Measurements from ENCODE around the gene GPR62. TPM values are rescaled to one million over a fixed set of nuclear protein-coding genes. Genes with fewer than 3 reads are reported as not detected.
"Not testable (repeated sequence)": the region's sequence is repeated elsewhere in the genome, so short reads cannot be mapped to it uniquely, and the experiment has no call there.

The GPR62 gene
- total RNA-seq, 2 donors from 2014 or later: 0.12 to 0.82 TPM

DNA sequence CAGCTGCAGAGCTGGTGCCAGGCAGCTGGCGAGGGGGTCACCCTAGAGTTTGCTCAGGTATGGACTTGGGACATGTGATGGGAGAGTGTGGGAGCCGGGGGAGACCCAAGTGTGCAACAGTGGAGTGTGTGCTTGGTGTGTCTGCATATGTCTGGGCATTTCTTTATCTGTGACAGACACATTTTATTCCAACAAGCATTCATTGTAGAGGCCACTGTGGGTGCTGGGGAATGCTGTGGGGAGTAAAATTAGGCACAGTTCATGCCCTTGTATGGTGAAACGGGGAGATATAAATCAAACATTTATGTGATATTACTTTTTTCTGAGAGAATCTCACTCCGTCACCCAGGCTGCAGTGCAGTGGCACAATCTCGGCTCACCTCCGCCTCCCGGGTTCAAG lies 32.4 kb downstream of the GPR62 start:
- TF ChIP-seq, protein P1, sequence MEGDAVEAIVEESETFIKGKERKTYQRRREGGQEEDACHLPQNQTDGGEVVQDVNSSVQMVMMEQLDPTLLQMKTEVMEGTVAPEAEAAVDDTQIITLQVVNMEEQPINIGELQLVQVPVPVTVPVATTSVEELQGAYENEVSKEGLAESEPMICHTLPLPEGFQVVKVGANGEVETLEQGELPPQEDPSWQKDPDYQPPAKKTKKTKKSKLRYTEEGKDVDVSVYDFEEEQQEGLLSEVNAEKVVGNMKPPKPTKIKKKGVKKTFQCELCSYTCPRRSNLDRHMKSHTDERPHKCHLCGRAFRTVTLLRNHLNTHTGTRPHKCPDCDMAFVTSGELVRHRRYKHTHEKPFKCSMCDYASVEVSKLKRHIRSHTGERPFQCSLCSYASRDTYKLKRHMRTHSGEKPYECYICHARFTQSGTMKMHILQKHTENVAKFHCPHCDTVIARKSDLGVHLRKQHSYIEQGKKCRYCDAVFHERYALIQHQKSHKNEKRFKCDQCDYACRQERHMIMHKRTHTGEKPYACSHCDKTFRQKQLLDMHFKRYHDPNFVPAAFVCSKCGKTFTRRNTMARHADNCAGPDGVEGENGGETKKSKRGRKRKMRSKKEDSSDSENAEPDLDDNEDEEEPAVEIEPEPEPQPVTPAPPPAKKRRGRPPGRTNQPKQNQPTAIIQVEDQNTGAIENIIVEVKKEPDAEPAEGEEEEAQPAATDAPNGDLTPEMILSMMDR (IDR thresholded peaks at IDR 0.05): no peak
- H3K4me3 ChIP-seq: no peak overlapping the region
- no peak for DNase-seq (ENCODE audit: low spot score)
- peaks cover 14% of the 10 kb centered on the region for H3K36me3 ChIP-seq
- H3K27me3 ChIP-seq: no peaks in the 10 kb centered on the region
- H3K27ac ChIP-seq: no peak overlapping the region
- peaks cover 0 to 18% of the 10 kb centered on the region in 2 donors for H3K4me1 ChIP-seq
- H3K9me3 ChIP-seq: no peaks in the 10 kb centered on the region

DNA sequence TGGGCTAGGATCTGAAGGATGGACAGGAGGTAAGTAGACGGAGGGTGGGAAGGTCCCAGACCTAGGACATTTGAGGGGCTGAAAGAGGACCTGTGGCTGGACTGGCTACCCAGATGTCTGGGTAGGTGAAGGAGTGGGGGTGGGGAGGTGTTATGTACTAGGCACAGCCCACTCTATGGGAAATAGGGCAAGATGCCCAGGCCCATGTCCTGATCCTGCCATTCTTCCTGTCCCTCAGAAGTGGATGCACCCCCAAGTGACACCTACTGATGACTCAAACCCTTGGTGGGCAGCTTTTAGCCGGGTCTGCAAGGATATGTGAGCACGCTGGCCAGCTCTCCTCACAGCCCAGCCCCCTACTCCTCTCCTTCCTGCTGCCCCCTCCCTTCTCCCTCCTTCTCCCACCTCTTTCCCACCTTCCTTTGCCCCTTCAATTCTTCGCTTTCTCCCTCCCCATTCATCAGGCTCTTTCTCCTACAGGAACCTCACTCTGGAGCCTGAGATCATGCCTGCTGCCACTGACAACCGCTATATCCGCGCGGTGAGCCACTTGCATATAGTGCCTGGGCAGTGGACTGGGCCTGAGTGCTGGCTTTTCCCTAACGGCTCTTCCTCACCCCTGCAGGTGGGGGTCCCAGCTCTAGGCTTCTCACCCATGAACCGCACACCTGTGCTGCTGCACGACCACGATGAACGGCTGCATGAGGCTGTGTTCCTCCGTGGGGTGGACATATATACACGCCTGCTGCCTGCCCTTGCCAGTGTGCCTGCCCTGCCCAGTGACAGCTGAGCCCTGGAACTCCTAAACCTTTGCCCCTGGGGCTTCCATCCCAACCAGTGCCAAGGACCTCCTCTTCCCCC lies 33.3 kb downstream of the GPR62 start:
- Histone ChIP-seq H3K36me3 (peaks cover 21% of the 10 kb centered on the region), H3K27ac (no peak overlapping the region), H3K4me3 (no peak overlapping the region), H3K4me1 (peaks cover 0 to 12% of the 10 kb centered on the region in 2 donors), H3K27me3 (no peaks in the 10 kb centered on the region), H3K9me3 (no peaks in the 10 kb centered on the region)
- DNase-seq (ENCODE audit: low spot score): no peak
- TF ChIP-seq, protein P1 (IDR thresholded peaks at IDR 0.05): no peak

DNA sequence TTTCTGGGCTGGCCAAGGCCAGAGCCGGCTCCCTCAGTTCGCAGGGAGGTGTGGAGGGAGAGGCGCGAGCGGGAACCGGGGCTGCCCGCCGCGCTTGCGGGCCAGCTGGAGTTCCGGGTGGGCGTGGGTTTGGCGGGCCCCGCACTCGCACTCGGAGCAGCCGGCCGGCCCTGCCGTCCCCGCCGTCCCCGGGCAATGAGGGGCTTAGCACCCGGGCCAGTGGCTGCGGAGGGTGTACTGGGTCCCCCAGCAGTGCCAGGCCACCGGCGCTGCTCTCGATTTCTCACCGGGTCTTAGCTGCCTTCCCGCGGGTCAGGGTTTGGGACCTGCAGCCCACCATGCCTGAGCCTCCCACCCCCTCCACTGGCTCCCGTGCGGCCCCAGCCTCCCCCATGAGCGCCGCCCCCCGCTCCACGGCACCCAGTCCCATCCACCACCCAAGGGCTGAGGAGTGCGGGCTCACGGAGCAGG lies 35.4 kb downstream of the GPR62 start:
- Histone ChIP-seq H3K4me1 (peaks cover 0 to 19% of the 10 kb centered on the region in 2 donors), H3K36me3 (peaks cover 35% of the 10 kb centered on the region)
- H3K27me3 ChIP-seq; H3K4me3 ChIP-seq; H3K27ac ChIP-seq; DNase-seq (ENCODE audit: low spot score); H3K9me3 ChIP-seq: not testable (repeated sequence)

DNA sequence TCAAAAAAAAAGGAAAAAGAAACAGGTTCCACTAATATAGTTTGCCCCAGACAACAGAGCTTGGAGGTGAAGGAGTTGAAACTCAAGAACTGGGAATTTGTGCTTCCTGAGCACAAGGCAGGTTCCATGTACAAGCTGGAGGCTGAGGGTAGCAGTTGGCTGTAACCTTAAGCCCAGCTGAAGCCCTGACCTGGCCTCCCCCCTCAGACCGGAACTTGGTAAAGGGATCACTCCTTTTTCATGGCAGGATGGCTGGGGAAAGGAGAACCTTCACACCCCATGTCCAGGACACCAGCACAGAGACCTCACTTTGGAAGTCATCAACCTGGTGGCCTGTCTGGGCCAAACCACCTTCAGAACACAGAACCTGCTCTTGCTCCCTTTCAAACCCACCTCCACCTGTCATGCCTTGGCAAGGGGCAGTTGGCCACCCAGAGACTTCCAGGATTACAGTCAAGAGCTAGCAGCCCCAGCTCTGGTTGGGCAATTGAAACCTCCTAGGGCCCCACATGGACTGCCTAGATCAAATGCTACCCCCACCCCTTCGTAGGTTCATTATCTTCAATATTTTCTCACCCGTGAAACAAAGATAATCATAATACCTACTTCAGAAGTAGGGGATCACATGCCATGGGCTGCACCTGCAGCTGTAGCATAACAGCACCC lies 37.0 kb downstream of the GPR62 start:
- TF ChIP-seq, protein P1 (IDR thresholded peaks at IDR 0.05): no peak
- DNase-seq (ENCODE audit: low spot score): no peak
- H3K27ac ChIP-seq: no peak overlapping the region
- H3K27me3 ChIP-seq: no peaks in the 10 kb centered on the region
- peaks cover 0 to 19% of the 10 kb centered on the region in 2 donors for H3K4me1 ChIP-seq
- H3K9me3 ChIP-seq: no peaks in the 10 kb centered on the region
- H3K36me3 ChIP-seq: peaks cover 35% of the 10 kb centered on the region
- no peak overlapping the region for H3K4me3 ChIP-seq

DNA sequence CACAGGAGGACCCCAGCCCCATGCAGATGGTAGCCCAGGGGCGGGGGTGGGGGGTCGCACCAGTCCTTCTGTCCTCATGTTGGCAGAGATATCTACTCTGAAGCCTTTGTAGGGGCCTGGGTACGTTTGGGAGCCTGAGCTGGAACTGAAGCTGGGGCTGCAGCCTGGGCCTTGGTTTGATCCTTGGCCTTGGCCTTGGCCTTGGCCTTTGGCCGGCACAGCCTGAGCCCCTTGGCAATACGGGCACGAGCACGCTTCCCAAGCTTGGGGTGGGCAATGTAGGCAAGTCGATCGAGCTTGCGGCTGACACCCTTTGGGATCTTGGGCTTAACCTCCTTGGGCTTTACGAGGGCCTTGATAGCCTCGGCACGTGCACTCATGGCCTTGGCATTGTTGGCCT lies 38.5 kb downstream of the GPR62 start:
- not testable (repeated sequence) for H3K27me3 ChIP-seq; DNase-seq (ENCODE audit: low spot score); H3K4me3 ChIP-seq; H3K27ac ChIP-seq; H3K9me3 ChIP-seq
- Histone ChIP-seq H3K4me1 (peaks cover 0 to 19% of the 10 kb centered on the region in 2 donors), H3K36me3 (peaks cover 35% of the 10 kb centered on the region)

DNA sequence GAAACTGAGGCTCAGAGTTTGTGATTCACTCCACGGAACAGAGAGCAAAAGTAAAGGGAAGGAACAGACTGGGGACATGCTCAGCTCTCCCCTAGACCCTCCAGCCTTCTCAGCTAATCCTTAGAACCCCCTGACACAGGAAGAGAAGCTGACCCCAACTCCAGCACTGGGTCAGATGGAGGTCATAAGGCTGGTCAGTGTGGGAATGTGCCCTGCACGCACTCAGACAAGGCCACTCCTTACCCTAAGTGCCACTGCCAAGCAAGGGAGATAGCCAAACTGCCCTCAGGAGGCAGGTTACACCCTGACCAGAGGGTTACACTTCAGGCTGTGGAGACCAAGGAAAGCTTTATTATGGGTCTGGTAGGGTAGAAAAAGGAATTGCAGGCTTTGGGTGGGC lies 39.3 kb downstream of the GPR62 start:
- Histone ChIP-seq H3K27ac (peak overlapping the region in 1 of 2 donors; percentile 90), H3K9me3 (no peaks in the 10 kb centered on the region), H3K4me3 (peak overlapping the region; percentile 78 to 84), H3K27me3 (no peaks in the 10 kb centered on the region), H3K4me1 (peaks cover 0 to 17% of the 10 kb centered on the region in 2 donors), H3K36me3 (peaks cover 35% of the 10 kb centered on the region)
- TF ChIP-seq, protein P1 (IDR thresholded peaks at IDR 0.05): no peak
- no peak for DNase-seq (ENCODE audit: low spot score)
